NK-92 (cell line): ENCODE measurements around the gene IL6.
"Not testable (repeated sequence)": the region's sequence is repeated elsewhere in the genome, so short reads cannot be mapped to it uniquely, and the experiment has no call there.

Experiments
- DNase-seq: peaks from one replicate; lab custom pipeline; 2025; ENCODE audit not compliant: unreplicated experiment; lab: John Stamatoyannopoulos, UW

IL6 gene

GRCh38 chr7:22779730-22780323, 52.8 kb downstream of the IL6 start:
- not testable (repeated sequence) for DNase-seq

- DNase-seq = no peak
These were observed 54.3 kb downstream of the IL6 start for GRCh38 chr7:22781230-22781711.
